K562 (cell line): ENCODE measurements around the gene CMTM5. TPM values are rescaled to one million over a fixed set of nuclear protein-coding genes. Genes with fewer than 3 reads are reported as not detected.

Source experiments
- ATAC-seq: fragments of 200-7000 bp; cut with Tn5 transposase; 3 replicates; pipeline ENCODE4 v1.9.1; 2020; ENCODE audit warnings: moderate library complexity
- BruUV-seq: library from RNA; stranded (reverse); fragments of 400-500 nt; replicated peaks from 2 replicates; lab custom pipeline; 2021; lab: Mats Ljungman, UMichigan
- CTCF ChIA-PET: fragments of 300-600 bp; formaldehyde crosslinking; extraction: SDS; loops from one replicate; lab custom pipeline; 2021; ENCODE audit warnings: low intra/inter-chr PET ratio; lab: Yijun Ruan, JAX
- POLR2A ChIA-PET: fragments of 300-600, 350-650 bp; sonication (Branson Sonifier 250); formaldehyde crosslinking; extraction: SDS; loops from one replicate; lab custom pipeline; 2021; ENCODE audit warnings: antibody characterized with exemption, inconsistent platforms; lab: Yijun Ruan, JAX
- DNase-seq, 4 experiments: peaks; one replicate each; pipeline versions ENCODE4 v3.0.0 to v3.0.0-alpha.2; 2011 to 2018; ENCODE audit warnings: low spot score in 3 of 4, mixed read lengths in 3 of 4; ENCODE audit errors: extremely low read depth in 1 of 4
- FAIRE-seq: peaks from 2 replicates; lab custom pipeline; 2011; peaks lifted over from hg19 to GRCh38; lab: Jason Lieb, UNC
- H2AFZ ChIP-seq: 2 replicates; pipeline ENCODE4 v1.6.0; 2011; ENCODE audit warnings: low read depth, low read length, control low read depth, inconsistent platforms
- H3K27ac ChIP-seq: fragments of 200-600 bp; 3 replicates; pipeline ENCODE4 v1.8.0; 2011; ENCODE audit warnings: low read depth, mild to moderate bottlenecking, control low read depth, inconsistent platforms, low read length, moderate library complexity, mixed read lengths; ENCODE audit errors: extremely low read depth
- H3K27me3 ChIP-seq, 2 experiments: fragments of 300-600 bp in 1 of 2; 2 replicates in 1 of 2; 3 replicates in 1 of 2; pipeline versions ENCODE4 v1.6.0 to v1.8.0; 2011; ENCODE audit warnings: inconsistent platforms in 2 of 2, low read length in 2 of 2, mild to moderate bottlenecking in 1 of 2, mixed read lengths in 1 of 2, moderate library complexity in 1 of 2; ENCODE audit not compliant: control insufficient read depth in 2 of 2, insufficient read depth in 2 of 2
- H3K36me3 ChIP-seq: fragments of 300-600 bp; 3 replicates; pipeline ENCODE4 v1.8.0; 2011; ENCODE audit warnings: mild to moderate bottlenecking, low read length, inconsistent platforms; ENCODE audit not compliant: control insufficient read depth, insufficient read depth
- H3K4me1 ChIP-seq, 2 experiments: fragments of 200-600 bp in 1 of 2; replicated peaks in 1 of 2; 2 replicates in 1 of 2; 3 replicates in 1 of 2; pipeline versions ENCODE4 v1.5.1 to v1.8.0; 2011; ENCODE audit warnings: inconsistent platforms in 2 of 2, low read length in 2 of 2, mild to moderate bottlenecking in 1 of 2, mixed read lengths in 1 of 2, moderate library complexity in 1 of 2; ENCODE audit not compliant: control insufficient read depth in 2 of 2, insufficient read depth in 2 of 2
- H3K4me2 ChIP-seq: 2 replicates; pipeline ENCODE4 v1.6.1; 2011; ENCODE audit warnings: low read length, control low read depth, inconsistent platforms, mixed read lengths; ENCODE audit not compliant: insufficient read depth
- H3K4me3 ChIP-seq: fragments of 200-600 bp; sonication (generic), shearing (Covaris generic); 2 replicates; pipeline ENCODE4 v1.5.1; 2016; ENCODE audit warnings: control low read depth, inconsistent platforms
- H3K79me2 ChIP-seq: fragments of 200-600 bp; 3 replicates; pipeline ENCODE4 v1.8.0; 2011; ENCODE audit warnings: low read length, inconsistent platforms; ENCODE audit not compliant: control insufficient read depth, insufficient read depth
- H3K9ac ChIP-seq, 2 experiments: 2 replicates each; pipeline versions ENCODE4 v1.6.0 to v1.6.1; 2011; ENCODE audit warnings: low read depth in 2 of 2, low read length in 2 of 2, control low read depth in 1 of 2, inconsistent platforms in 1 of 2, mild to moderate bottlenecking in 1 of 2, mixed read lengths in 1 of 2; ENCODE audit not compliant: insufficient read depth in 1 of 2
- H3K9me1 ChIP-seq: one replicate; pipeline ENCODE4 v1.6.0; 2011; ENCODE audit warnings: inconsistent platforms, mild to moderate bottlenecking, low read length, moderate library complexity; ENCODE audit not compliant: control insufficient read depth, insufficient read depth
- H3K9me3 ChIP-seq: replicated peaks from 2 replicates; pipeline ENCODE4 v1.5.1; 2011; ENCODE audit warnings: low read depth, low read length, inconsistent platforms; ENCODE audit not compliant: control insufficient read depth, insufficient read depth
- H4K20me1 ChIP-seq: replicated peaks from 2 replicates; pipeline ENCODE4 v1.6.1; 2011; ENCODE audit warnings: low read length, inconsistent platforms, mixed read lengths; ENCODE audit not compliant: control insufficient read depth, insufficient read depth
- ARNT ChIP-seq, 2 experiments: fragments of 450-650 bp; IDR thresholded peaks; 2 replicates each; pipeline ENCODE4 v1.6.1; 2016; ENCODE audit warnings: mild to moderate bottlenecking in 1 of 2
- CBX3 ChIP-seq, 2 experiments: IDR thresholded peaks; 1 replicate in 1 of 2; 2 replicates in 1 of 2; pipeline ENCODE4 v1.6.1; 2012; ENCODE audit warnings: inconsistent platforms in 2 of 2, low read length in 2 of 2, borderline replicate concordance in 1 of 2, control low read depth in 1 of 2
- CC2D1A ChIP-seq: fragments of 450-650 bp; IDR thresholded peaks from 2 replicates; pipeline ENCODE4 v1.6.1; 2017; ENCODE audit warnings: mild to moderate bottlenecking
- CEBPG ChIP-seq, 3 experiments: fragments of 200-800 bp in 1 of 3; sonication (Bioruptor generic) in 1 of 3; sonication (generic) in 1 of 3; formaldehyde crosslinking in 1 of 3; IDR thresholded peaks in 2 of 3; conservative IDR thresholded peaks in 1 of 3; 2 replicates each; pipeline versions ENCODE4 v1.6.1 to v1.8.0; 2016 to 2022; ENCODE audit warnings: missing compliant biosample characterization in 2 of 3, missing genetic modification characterization in 2 of 3, mild to moderate bottlenecking in 1 of 3, missing genetic modification reagents in 1 of 3
- FOSL1 ChIP-seq: fragments of 200-800 bp; sonication (Bioruptor generic); conservative IDR thresholded peaks from 2 replicates; pipeline ENCODE4 v1.6.1; 2016; ENCODE audit warnings: missing genetic modification characterization, missing compliant biosample characterization
- HEY1 ChIP-seq: fragments of 250-450 bp; sonication (Bioruptor Pico); IDR thresholded peaks from 2 replicates; pipeline ENCODE4 v1.5.0; 2020; ENCODE audit warnings: mild to moderate bottlenecking, moderate library complexity, borderline replicate concordance
- HMGN3 ChIP-seq: IDR thresholded peaks from 2 replicates; pipeline ENCODE4 v1.6.1; 2011; ENCODE audit warnings: borderline replicate concordance, low read depth, mild to moderate bottlenecking, mixed read lengths, low read length; ENCODE audit not compliant: insufficient read length; ENCODE audit errors: extremely low read depth
- HNRNPUL1 ChIP-seq: fragments of 200-400 bp; formaldehyde crosslinking; IDR thresholded peaks from 2 replicates; pipeline ENCODE4 v1.6.1; 2017; ENCODE audit warnings: low read length
- ILF3 ChIP-seq: fragments of 450-650 bp; IDR thresholded peaks from 2 replicates; pipeline ENCODE4 v1.6.1; 2018; ENCODE audit warnings: antibody characterized with exemption, mild to moderate bottlenecking, moderate library complexity, borderline replicate concordance
- IRF2 ChIP-seq: sonication (generic); formaldehyde crosslinking; IDR thresholded peaks from 2 replicates; pipeline ENCODE4 v1.8.1; 2022; ENCODE audit warnings: mild to moderate bottlenecking, missing genetic modification reagents
- LCOR ChIP-seq: sonication (generic); formaldehyde crosslinking; IDR thresholded peaks from 2 replicates; pipeline ENCODE4 v1.8.0; 2022; ENCODE audit warnings: mild to moderate bottlenecking, missing genetic modification reagents
- NCOA4 ChIP-seq: fragments of 450-650 bp; IDR thresholded peaks from 2 replicates; pipeline ENCODE4 v1.6.1; 2018; ENCODE audit warnings: mild to moderate bottlenecking; ENCODE audit not compliant: partially characterized antibody
- PHB ChIP-seq: fragments of 250-450 bp; sonication (Bioruptor Pico); IDR thresholded peaks from 2 replicates; pipeline ENCODE4 v1.5.0; 2021
- PHF21A ChIP-seq: fragments of 450-650 bp; IDR thresholded peaks from 2 replicates; pipeline ENCODE4 v1.6.1; 2017; ENCODE audit warnings: low read depth, borderline replicate concordance
- SIX5 ChIP-seq, 2 experiments: IDR thresholded peaks; 2 replicates each; pipeline ENCODE4 v1.6.1; 2011; ENCODE audit warnings: low read length in 2 of 2, borderline replicate concordance in 1 of 2, low read depth in 1 of 2, mild to moderate bottlenecking in 1 of 2, moderate library complexity in 1 of 2; ENCODE audit not compliant: insufficient read depth in 1 of 2
- SMARCC2 ChIP-seq: fragments of 450-650 bp; IDR thresholded peaks from 2 replicates; pipeline ENCODE4 v1.6.1; 2017; ENCODE audit warnings: antibody characterized with exemption, moderate library complexity, mild to moderate bottlenecking, low read depth
- TAF15 ChIP-seq: fragments of 200-400 bp; formaldehyde crosslinking; IDR thresholded peaks from 2 replicates; pipeline ENCODE4 v1.6.1; 2017; ENCODE audit warnings: mild to moderate bottlenecking, low read depth, low read length, moderate library complexity
- ZNF212 ChIP-seq: fragments of 450-650 bp; formaldehyde crosslinking; IDR thresholded peaks from 2 replicates; pipeline ENCODE4 v1.4.0; 2020; ENCODE audit warnings: mild to moderate bottlenecking
- ZNF354B ChIP-seq: fragments of 250-450 bp; sonication (Bioruptor Pico); IDR thresholded peaks from 2 replicates; pipeline ENCODE4 v1.4.0; 2020
- ZNF696 ChIP-seq: fragments of 250-450 bp; sonication (Bioruptor Pico); conservative IDR thresholded peaks from 2 replicates; pipeline ENCODE4 v1.4.0; 2020; ENCODE audit warnings: mild to moderate bottlenecking, moderate library complexity
- WGBS: fragments of 100-300 bp; shearing (Covaris generic); methylation state at CpG from one replicate; pipeline ENCODE4 v1.1.6; 2016; ENCODE audit warnings: low coverage, mixed read lengths; ENCODE audit not compliant: insufficient coverage; ENCODE audit errors: missing lambda C conversion rate; 5-methylcytosine and 5-hydroxymethylcytosine counted together
- in situ Hi-C: fragments of 300-500 bp; cut with MboI; formaldehyde crosslinking; loops from 4 replicates; pipeline ENCODE4 v1.15.0; 2018; ENCODE audit warnings: inconsistent platforms, mixed read lengths
- intact Hi-C: fragments of 100-400 bp; cut with micrococcal nuclease; formaldehyde crosslinking; loops from 2 replicates; pipeline ENCODE4 v1.14.2; 2022
- polyA plus RNA-seq, 8 experiments: library from polyadenylated mRNA; depleted of rRNA in 4 of 8; stranded (reverse) in 5 of 8; unstranded in 3 of 8; fragments of >200 nt; fragmentation: Nextera tagmentation in 2 of 8; fragmentation: Illumina TruSeq in 1 of 8; extraction: Ambion mirVana in 2 of 8; extraction: Trizol in 1 of 8; gene quantifications; 2 replicates each; pipeline versions ENCODE4 v1.2.1 to v1.2.3, GENCODE V29; 2011 to 2014; ENCODE audit warnings: inconsistent platforms in 1 of 8, missing spikeins in 1 of 8
- total RNA-seq, 7 experiments: library from RNA; depleted of rRNA in 6 of 7; stranded (reverse); fragments of >200 nt in 6 of 7; fragmentation: Illumina TruSeq in 2 of 7; extraction: Trizol in 2 of 7; gene quantifications; 2 replicates each; pipeline versions ENCODE4 v1.2.1 to v1.2.3, GENCODE V29; 2011 to 2021; ENCODE audit warnings: low replicate concordance in 1 of 7
- TF ChIP-seq, protein P1 (sequence below), 3 experiments: IDR thresholded peaks in 2 of 3; conservative IDR thresholded peaks in 1 of 3; 2 replicates each; pipeline ENCODE4 v1.5.1; 2011 to 2012; ENCODE audit warnings: low read length in 3 of 3, mild to moderate bottlenecking in 3 of 3, control low read depth in 2 of 3, improper control_type of control experiment in 1 of 3, inconsistent platforms in 1 of 3, low read depth in 1 of 3, mixed read lengths in 1 of 3, moderate library complexity in 1 of 3; ENCODE audit not compliant: insufficient read depth in 2 of 3

Gene CMTM5
- total and polyA plus RNA-seq, 9 of the 15 experiments (the other 6 are each of a cell fraction or from before 2014, with no cell fraction given), result 0.21 TPM; not detected in 8

DNA sequence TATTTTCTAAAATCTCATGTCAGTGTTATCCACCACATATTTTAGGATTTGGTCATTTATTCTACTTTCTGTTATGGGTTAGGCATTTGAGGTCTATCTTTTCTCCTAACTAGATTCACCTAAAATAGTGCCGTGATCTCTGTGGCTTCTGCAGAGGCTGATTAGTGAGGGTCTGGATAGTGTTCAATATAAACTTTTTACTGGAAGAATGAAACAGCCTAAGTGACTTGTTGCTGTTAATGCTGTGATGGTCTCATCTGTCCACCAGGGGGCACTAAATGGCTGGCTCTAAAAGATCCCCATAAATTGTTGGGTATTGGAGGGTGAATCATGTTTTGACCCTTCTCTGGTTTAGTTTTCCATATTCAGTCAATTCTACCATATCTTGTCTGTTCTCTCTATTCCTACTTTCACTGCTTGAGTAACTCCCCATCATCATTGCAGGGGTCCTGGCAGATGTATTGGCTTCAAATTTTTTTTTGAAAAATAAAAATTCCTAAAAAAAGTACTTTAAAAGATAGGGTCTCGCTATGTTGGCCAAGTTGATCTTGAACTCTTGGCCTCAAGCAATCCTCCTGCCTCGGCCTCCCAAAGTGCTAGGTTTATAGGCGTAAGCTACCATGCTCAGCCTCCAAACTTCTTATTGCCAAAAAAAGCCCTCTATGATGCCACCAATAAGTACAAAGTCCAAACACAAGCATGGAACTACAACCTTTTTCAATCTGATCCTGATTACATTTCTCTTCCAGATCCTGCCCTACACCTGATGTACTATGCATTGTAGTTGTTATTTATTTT, 48.7 kb upstream of the CMTM5 start:
- DNase-seq (peak; percentile 66 to 83 (median 74)), FAIRE-seq (peak; percentile 87), ATAC-seq (peak; percentile 83)
- in situ Hi-C loops (no loop called here), intact Hi-C loops (loop anchor here (1.0 to 10.0 kb wide), 6 partner anchors 33 to 561 kb away; partner anchors contain the start of genes OXA1L, THTPA and ZFHX2)
- Histone ChIP-seq H3K9ac (no peak overlapping the region), H3K27ac (no peak overlapping the region), H2AFZ (no peak overlapping the region), H4K20me1 (no peaks in the 10 kb centered on the region), H3K4me1 (peaks cover 2 to 3% of the 10 kb centered on the region in 2 experiments; a peak in 4 of 5 replicates), H3K27me3 (no peaks in the 10 kb centered on the region), H3K79me2 (peaks cover 12% of the 10 kb centered on the region), H3K4me3 (no peak overlapping the region), H3K4me2 (no peak overlapping the region), H3K9me3 (no peaks in the 10 kb centered on the region), H3K9me1 (no peaks in the 10 kb centered on the region), H3K36me3 (peaks cover 31% of the 10 kb centered on the region; the same call in 2 of the 3 replicates)
- ChIA-PET POLR2A (no interaction called here), CTCF (interaction anchor here (0.5 to 2.4 kb wide), 10 partner anchors 51 to 550 kb away, joined by 3 to 16 read pairs (median 5); no protein-coding TSS in a partner anchor)
- BruUV-seq, result no TSS peak
- 18% methylated on average over 4 of the region's 4 CpGs for WGBS
- TF ChIP-seq ZNF354B, result no peak
- peak in 1 of 2 experiments; percentile 53; a peak in 1 of 4 replicates for TF ChIP-seq ARNT (IDR thresholded peaks at IDR 0.05)
- no peak for TF ChIP-seq IRF2 (CRISPR knock-in tag)
- no peak for TF ChIP-seq HMGN3
- TF ChIP-seq, protein P1, sequence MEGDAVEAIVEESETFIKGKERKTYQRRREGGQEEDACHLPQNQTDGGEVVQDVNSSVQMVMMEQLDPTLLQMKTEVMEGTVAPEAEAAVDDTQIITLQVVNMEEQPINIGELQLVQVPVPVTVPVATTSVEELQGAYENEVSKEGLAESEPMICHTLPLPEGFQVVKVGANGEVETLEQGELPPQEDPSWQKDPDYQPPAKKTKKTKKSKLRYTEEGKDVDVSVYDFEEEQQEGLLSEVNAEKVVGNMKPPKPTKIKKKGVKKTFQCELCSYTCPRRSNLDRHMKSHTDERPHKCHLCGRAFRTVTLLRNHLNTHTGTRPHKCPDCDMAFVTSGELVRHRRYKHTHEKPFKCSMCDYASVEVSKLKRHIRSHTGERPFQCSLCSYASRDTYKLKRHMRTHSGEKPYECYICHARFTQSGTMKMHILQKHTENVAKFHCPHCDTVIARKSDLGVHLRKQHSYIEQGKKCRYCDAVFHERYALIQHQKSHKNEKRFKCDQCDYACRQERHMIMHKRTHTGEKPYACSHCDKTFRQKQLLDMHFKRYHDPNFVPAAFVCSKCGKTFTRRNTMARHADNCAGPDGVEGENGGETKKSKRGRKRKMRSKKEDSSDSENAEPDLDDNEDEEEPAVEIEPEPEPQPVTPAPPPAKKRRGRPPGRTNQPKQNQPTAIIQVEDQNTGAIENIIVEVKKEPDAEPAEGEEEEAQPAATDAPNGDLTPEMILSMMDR (IDR thresholded peaks at IDR 0.05 in 2 of 3, conservative IDR thresholded peaks at IDR 0.05 in 1 of 3; ENCODE audit: insufficient read depth in 2 of 3, low read depth in 1 of 3, low read length in 3 of 3), result peak; percentile 81 to 94 (median 82)
- TF ChIP-seq SMARCC2, result no peak
- no peak for TF ChIP-seq ZNF212 (CRISPR knock-in tag)
- 0 out of 2 replicates have a peak, but pooled peaks have one; percentile 43 for TF ChIP-seq LCOR (CRISPR knock-in tag)
- TF ChIP-seq PHF21A, result no peak
- peak; percentile 48; the same call in 1 of the 2 replicates for TF ChIP-seq CC2D1A
- no peak for TF ChIP-seq PHB
- 0 out of 3 replicates have a peak, but pooled peaks of 1 of the 2 experiments have one; percentile 20 for TF ChIP-seq CBX3 (IDR thresholded peaks at IDR 0.05; ENCODE audit: borderline replicate concordance in 1 of 2, low read length in 2 of 2)
- no peak for TF ChIP-seq ILF3
- no peak for TF ChIP-seq TAF15
- TF ChIP-seq HNRNPUL1, result no peak
- no peak for TF ChIP-seq SIX5 (IDR thresholded peaks at IDR 0.05; ENCODE audit: borderline replicate concordance in 1 of 2, insufficient read depth in 1 of 2, low read depth in 1 of 2, low read length in 2 of 2)
- no peak for TF ChIP-seq ZNF696 (CRISPR knock-in tag)
- 0 out of 2 replicates have a peak, but pooled peaks have one; percentile 39 for TF ChIP-seq FOSL1
- TF ChIP-seq NCOA4, result no peak
- TF ChIP-seq CEBPG (CRISPR knock-in tag; IDR thresholded peaks at IDR 0.05), result no peak
- no peak for TF ChIP-seq CEBPG (tag; conservative IDR thresholded peaks at IDR 0.05 in 1 of 2, IDR thresholded peaks at IDR 0.05 in 1 of 2)
- TF ChIP-seq HEY1 (CRISPR knock-in tag), result no peak
